HCT116 (cell line): ENCODE results near the gene SYCE3.

ENCODE experiments used
- CEBPB ChIP-seq: IDR thresholded peaks from 2 replicates; pipeline ENCODE4 v1.6.1; 2012; ENCODE audit warnings: low read depth
- EZH2 ChIP-seq: fragments of 200-600 bp; sonication (generic); IDR thresholded peaks from 2 replicates; pipeline ENCODE4 v1.6.1; 2017; ENCODE audit warnings: antibody characterized with exemption, mixed run types
- MAX ChIP-seq: IDR thresholded peaks from 2 replicates; pipeline ENCODE4 v1.6.1; 2012
- YY1 ChIP-seq: IDR thresholded peaks from 2 replicates; pipeline ENCODE4 v1.6.1; 2011; ENCODE audit warnings: low read length, low read depth, moderate library complexity, mild to moderate bottlenecking; ENCODE audit not compliant: insufficient replicate concordance; ENCODE audit errors: extremely low read depth
- TF ChIP-seq, protein P1 (sequence below), 3 experiments: fragments of 200-600 bp in 1 of 3; sonication (generic) in 1 of 3; IDR thresholded peaks in 2 of 3; conservative IDR thresholded peaks in 1 of 3; 2 replicates each; pipeline ENCODE4 v1.5.1; 2012 to 2017; ENCODE audit warnings: low read depth in 2 of 3, low read length in 2 of 3, antibody characterized with exemption in 1 of 3, borderline replicate concordance in 1 of 3, control low read depth in 1 of 3, mild to moderate bottlenecking in 1 of 3, mixed read lengths in 1 of 3, mixed run types in 1 of 3, moderate library complexity in 1 of 3; ENCODE audit not compliant: insufficient read depth in 1 of 3

GRCh38 chr22:50586416-50586815, 23.7 kb upstream of the SYCE3 start:
- TF ChIP-seq, protein P1, sequence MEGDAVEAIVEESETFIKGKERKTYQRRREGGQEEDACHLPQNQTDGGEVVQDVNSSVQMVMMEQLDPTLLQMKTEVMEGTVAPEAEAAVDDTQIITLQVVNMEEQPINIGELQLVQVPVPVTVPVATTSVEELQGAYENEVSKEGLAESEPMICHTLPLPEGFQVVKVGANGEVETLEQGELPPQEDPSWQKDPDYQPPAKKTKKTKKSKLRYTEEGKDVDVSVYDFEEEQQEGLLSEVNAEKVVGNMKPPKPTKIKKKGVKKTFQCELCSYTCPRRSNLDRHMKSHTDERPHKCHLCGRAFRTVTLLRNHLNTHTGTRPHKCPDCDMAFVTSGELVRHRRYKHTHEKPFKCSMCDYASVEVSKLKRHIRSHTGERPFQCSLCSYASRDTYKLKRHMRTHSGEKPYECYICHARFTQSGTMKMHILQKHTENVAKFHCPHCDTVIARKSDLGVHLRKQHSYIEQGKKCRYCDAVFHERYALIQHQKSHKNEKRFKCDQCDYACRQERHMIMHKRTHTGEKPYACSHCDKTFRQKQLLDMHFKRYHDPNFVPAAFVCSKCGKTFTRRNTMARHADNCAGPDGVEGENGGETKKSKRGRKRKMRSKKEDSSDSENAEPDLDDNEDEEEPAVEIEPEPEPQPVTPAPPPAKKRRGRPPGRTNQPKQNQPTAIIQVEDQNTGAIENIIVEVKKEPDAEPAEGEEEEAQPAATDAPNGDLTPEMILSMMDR (IDR thresholded peaks at IDR 0.05 in 2 of 3, conservative IDR thresholded peaks at IDR 0.05 in 1 of 3; ENCODE audit: borderline replicate concordance in 1 of 3, insufficient read depth in 1 of 3, low read depth in 2 of 3, low read length in 2 of 3): no peak
- no peak for TF ChIP-seq EZH2
- TF ChIP-seq YY1: no peak
- no peak for TF ChIP-seq CEBPB
- TF ChIP-seq MAX: no peak
